Renal cortical epithelial cell (primary cell): ENCODE results near the gene TEX19. TPM values are rescaled to one million over a fixed set of nuclear protein-coding genes. Genes with fewer than 3 reads are reported as not detected.
"Not testable (repeated sequence)": the region's sequence is repeated elsewhere in the genome, so short reads cannot be mapped to it uniquely, and the experiment has no call there.

Experiments
- DNase-seq: peaks from one replicate; pipeline ENCODE4 v3.0.0-alpha.2; 2011; ENCODE audit warnings: low read depth
- total RNA-seq: library from RNA; depleted of rRNA; stranded (reverse); fragments of >200 nt; gene quantifications from 2 replicates; pipeline ENCODE4 v1.2.3, GENCODE V29; 2014

TEX19 gene
- total RNA-seq, 1 donor from 2014 or later: 0.05 TPM

- no peak for DNase-seq
These were observed 24.2 kb upstream of the TEX19 start for GRCh38 chr17:82334622-82335394.

DNA sequence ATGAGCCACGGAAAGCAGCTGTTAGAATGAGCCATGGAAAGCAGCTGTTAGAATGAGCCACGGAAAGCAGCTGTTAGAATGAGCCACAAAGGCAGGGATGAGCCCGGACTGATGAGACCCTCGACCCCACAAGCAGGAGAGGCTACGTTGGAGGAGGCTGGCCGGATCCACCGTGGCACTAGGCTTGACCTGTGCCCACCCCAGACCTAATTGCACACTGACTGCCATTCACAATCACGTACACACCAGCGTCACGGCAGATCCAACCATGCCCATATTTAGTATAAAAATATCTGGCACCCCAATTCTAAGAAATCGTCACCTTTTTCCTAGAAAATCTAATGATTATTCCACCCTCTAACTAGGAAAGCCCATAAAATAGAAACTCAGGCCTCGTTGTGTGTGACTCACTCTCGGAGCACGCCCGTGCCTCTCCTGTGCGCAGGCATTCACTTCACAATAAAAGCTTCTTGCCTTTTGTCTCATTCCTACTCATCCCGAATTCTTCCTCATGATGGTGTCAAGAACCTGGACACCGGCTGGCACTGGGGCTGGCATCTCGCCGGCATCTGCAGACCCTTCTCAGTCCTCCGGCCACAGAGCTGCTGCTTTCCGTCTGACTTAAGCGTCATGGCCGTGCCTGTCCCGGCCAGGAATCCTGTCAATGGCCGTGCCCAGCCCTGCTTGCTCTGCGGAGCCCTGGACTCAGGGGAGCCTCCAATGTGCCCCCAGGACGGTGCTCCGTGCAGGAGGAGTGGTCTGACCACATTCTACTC lies 20.0 kb upstream of the TEX19 start:
- peak; percentile 73 for DNase-seq

DNA sequence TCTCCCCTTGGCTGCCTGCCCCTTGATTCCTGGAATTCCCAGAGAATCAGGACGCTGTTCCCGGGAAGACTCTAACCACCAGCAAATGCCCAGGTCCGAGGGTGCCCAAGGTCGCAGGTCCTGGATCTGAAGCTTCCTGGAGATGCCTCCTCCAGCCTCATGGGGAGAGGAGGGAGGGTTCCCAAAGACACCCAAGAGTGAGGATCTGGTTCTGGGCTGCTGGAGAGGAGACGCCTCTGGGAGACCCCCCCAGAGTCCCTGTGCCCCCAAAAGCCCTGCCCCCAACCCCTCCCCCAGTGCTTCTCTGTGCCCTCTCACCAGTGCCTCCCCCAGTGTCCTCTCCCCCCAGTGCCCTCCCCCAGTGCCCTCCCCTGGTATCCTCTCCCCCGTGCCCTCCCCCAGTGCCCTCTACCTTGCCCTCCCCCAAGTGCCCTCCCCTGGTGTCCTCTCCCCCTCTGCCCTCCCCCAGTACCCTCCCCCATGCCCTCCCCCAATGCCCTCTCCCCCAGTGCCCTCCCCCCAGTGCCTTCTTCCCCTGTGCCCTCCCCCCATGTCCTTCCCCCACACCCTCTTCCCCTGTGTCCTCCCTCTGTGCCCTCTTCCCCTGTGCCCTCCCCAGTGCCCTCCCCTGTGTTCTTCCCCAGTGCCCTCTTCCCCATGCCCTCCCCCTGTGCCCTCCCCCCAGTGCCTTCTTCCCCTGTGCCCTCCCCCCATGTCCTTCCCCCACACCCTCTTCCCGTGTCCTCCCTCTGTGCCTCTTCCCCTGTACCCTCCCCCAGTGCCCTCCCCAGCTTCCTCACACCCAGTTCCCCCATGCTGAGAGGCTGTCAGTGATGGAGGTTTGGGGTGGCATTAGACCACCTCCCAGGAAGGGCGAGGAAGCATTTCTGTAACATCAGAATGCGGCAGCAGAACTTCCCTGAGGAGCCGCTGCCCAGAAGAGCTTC lies 19.1 kb upstream of the TEX19 start:
- DNase-seq: no peak

DNA sequence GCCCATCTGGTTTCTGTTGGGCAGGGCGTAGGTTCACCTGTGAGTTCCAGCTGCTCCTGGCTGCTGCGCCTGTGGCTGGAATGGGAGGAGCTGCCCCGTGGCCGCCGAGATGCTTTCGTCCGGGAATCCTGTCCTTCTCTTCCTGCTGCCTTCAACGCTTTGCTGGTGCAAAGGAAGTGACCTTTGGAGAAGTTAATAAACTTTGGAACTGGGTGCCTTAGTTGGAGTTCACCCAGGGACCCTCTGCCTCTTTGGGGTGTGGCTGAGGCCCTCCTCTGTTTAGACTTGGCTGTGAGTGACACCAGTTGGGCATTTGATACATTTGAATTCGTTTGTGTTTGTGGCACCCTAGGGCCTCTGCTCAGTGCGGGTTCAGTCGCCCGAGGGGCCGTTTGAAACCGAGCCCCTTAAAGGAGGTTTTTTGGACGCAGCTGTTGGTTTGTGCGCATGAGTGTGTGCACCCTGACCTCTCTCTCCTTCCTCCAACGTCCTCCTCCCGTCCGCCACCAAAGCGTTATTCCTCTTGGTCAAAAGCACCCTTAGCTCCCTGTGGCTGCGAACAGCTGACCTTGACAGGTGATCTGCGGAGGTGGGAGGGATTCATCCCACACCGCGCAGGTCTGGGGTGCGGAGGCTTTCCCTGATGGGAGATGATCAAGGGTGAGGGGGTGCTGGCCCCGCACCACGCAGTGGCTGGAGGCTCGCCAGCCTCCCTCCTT lies 16.5 kb upstream of the TEX19 start:
- no peak for DNase-seq

GRCh38 chr17:82343560-82343959 lies 15.5 kb upstream of the TEX19 start:
- DNase-seq: no peak

GRCh38 chr17:82344175-82344907 lies 14.7 kb upstream of the TEX19 start:
- DNase-seq: no peak

DNA sequence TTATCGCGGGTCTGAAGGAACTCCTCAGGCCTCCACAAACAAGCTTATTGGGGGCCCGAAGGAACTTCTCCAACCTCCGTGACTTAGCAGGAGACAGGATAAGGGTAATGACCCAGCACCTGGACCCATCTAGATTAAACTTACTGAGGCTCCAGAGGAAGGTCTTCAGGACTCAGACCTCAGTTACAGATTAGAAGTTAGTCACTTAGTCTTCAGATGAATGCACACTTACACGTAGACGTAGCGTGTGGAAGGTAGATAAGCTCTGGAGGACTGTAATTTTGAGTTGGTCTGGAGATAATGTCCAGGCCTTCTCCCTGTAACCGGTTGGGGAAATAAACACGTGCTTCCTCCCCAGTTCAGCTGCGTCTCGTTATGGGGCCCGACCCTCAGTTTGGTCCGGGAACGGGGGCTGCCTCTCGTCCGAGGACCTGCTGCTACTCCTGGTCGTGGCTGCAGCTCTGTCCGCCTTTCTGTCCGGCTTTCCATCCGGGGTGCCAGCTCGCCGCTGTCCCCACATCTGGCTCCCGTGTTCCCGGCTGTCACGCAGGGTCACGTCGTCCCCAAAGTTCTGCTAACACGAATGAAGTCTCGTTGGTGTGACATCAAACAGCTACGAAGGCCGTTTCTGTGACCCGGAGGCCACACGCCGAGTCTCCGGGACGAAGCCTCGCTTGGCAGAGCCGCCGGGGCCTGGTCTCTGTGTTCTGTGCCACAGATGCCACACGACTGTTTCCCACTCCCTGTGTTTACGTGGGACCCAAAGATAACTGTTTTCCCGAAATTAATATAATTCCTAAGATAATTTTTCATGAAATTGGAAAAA lies 13.7 kb upstream of the TEX19 start:
- no peak for DNase-seq

- DNase-seq: no peak
These were observed 12.4 kb upstream of the TEX19 start for GRCh38 chr17:82346342-82347300.

DNA sequence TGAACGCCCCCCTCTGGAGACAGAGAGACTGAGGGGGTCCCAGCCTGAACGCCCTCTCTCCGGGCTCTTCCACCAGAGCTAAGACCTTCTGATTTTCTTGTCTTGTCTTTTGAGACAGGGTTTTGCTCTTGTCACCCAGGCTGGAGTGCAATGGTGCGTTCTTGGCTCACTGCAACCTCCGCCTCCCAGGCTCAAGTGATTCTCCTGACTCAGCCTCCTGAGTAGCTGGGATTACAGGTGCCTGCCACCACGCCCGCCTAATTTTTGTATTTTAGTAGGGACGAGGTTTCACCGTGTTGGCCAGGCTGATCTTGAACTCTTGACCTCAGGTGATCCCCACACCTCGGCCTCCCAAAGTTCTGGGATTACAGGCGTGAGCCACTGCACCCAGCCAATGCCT lies 11.1 kb upstream of the TEX19 start:
- not testable (repeated sequence) for DNase-seq

DNA sequence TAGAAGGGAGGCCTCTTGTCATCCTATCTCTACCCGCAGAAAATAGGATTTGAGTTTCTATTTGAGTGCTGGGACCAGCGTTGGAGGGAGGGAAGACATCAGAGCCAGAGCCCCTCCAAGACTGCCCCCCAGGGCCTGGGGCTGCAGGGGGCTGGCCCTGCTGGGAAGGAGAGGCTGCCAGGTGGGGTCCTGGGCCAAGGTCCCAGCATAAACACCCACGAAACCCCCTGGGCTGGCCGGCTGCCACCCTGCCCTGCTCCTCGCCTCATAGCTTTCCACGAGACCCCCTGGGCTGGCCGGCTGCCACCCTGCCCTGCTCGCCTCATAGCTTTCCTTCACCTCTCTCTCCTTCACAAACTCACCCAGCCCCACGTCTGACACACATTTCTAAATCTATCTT lies 10.6 kb upstream of the TEX19 start:
- DNase-seq: no peak

- no peak for DNase-seq
These were observed 10.2 kb upstream of the TEX19 start for GRCh38 chr17:82348866-82349265.

GRCh38 chr17:82349287-82349701 lies 9.8 kb upstream of the TEX19 start:
- no peak for DNase-seq

DNA sequence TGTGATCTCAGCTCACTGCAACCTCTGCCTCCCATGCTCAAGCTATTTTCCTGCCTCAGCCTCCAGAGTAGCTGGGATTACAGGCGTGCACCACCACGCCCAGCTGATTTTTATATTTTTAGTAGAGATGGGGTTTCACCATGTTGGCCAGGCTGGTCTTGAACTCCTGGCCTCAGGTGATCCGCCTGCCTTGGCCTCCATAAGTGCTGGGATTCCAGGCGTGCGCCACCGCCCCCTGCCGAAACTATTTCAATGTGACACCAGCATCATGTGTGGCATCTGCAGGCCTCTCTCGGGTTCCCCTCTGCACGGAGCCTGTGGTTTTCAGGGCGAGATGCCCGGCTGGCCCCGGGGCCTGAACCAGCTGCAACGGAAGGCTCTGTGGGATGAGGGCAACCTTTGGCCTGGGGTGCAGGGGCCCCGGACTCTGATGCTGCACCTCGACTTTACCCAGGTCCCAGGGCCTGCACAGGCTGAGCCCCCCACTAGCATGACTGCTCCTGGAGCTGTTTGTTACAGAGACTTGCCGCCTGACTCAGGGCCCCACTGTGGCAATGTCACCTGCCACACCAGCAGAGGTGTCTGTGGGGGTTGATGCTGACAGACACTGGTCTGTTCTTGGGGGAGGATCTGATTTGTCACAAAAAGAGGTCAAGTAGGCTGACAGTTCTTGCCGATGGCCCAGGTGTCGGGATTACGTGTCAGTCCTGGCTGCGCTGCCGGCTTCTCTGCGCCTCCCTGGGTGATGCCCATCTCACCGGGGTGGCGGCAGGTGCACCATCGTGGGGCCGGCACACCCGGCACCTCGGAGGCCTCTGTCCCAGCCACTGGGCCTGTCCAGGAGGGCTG lies 8.6 kb upstream of the TEX19 start:
- no peak for DNase-seq

DNA sequence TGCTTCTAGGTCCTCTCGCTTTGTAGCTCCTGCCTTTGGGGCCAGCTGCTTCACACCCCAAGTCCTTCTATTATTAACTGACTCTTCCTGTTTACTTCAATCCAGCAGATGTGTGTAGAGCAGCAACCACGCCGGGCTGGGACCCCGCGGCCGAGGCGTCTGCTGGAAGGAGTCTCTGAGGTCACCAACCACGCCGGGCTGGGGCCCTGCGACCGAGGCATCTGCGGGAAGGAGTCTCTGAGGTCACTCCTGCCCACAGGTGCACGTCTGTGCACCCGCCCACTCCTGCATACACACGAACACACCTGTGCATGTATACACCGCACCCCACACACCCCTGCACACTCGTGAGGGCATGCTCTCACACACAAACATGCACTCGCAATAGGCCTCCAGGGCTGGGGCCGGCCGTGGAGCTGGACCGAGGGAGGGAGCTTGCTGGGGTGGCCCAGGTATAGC lies 7.8 kb upstream of the TEX19 start:
- DNase-seq: no peak

- DNase-seq: peak; percentile 72
These were observed 7.1 kb upstream of the TEX19 start for GRCh38 chr17:82351713-82352488.

GRCh38 chr17:82353484-82353883 lies 5.6 kb upstream of the TEX19 start:
- DNase-seq: no peak

- DNase-seq: no peak
These were observed 4.2 kb upstream of the TEX19 start for GRCh38 chr17:82354804-82355308.
